Right kidney (tissue), 1 donor: Measurements from ENCODE around the gene MNDA.
"Not testable (repeated sequence)": the region's sequence is repeated elsewhere in the genome, so short reads cannot be mapped to it uniquely, and the experiment has no call there.

Source experiments
- DNase-seq: peaks from one replicate; pipeline ENCODE4 v3.0.0-alpha.2; 2016

The MNDA gene

GRCh38 chr1:158838660-158839059, 7.5 kb downstream of the MNDA start:
- no peak for DNase-seq

GRCh38 chr1:158839566-158839965, 8.4 kb downstream of the MNDA start:
- DNase-seq, result no peak

- DNase-seq, result no peak
Measured at GRCh38 chr1:158840236-158840635, 9.1 kb downstream of the MNDA start.

- DNase-seq, result no peak
Measured at GRCh38 chr1:158864595-158864994, 33.4 kb downstream of the MNDA start.

GRCh38 chr1:158870438-158870837, 39.3 kb downstream of the MNDA start:
- not testable (repeated sequence) for DNase-seq

GRCh38 chr1:158873141-158873540, 42.0 kb downstream of the MNDA start:
- DNase-seq, result no peak

GRCh38 chr1:158893654-158894053, 62.5 kb downstream of the MNDA start:
- no peak for DNase-seq

GRCh38 chr1:158898722-158899121, 67.6 kb downstream of the MNDA start:
- no peak for DNase-seq
